HEK293 (cell line): ENCODE measurements around the gene KLHL30.

Source experiments
- YY1 ChIP-seq: fragments of 450-650 bp; formaldehyde crosslinking; IDR thresholded peaks from 2 replicates; pipeline ENCODE4 v1.5.1; 2018; ENCODE audit warnings: missing biosample characterization, missing genetic modification characterization
- ZNF175 ChIP-seq: fragments of 450-650 bp; formaldehyde crosslinking; IDR thresholded peaks from 2 replicates; pipeline ENCODE4 v1.5.1; 2016; ENCODE audit warnings: missing biosample characterization, missing genetic modification characterization
- ZNF280C ChIP-seq: fragments of 450-650 bp; formaldehyde crosslinking; IDR thresholded peaks from 2 replicates; pipeline ENCODE4 v1.5.1; 2016; ENCODE audit warnings: missing biosample characterization, missing genetic modification characterization
- ZNF335 ChIP-seq: fragments of 450-650 bp; formaldehyde crosslinking; conservative IDR thresholded peaks from 2 replicates; pipeline ENCODE4 v1.5.1; 2016; ENCODE audit warnings: missing biosample characterization, missing genetic modification characterization
- TF ChIP-seq, protein P1 (sequence below): fragments of 450-650 bp; formaldehyde crosslinking; IDR thresholded peaks from 2 replicates; pipeline ENCODE4 v1.5.1; 2016; ENCODE audit warnings: missing biosample characterization, missing genetic modification characterization

- TF ChIP-seq YY1 (tag by site-specific recombination), result no peak
- TF ChIP-seq, protein P1, sequence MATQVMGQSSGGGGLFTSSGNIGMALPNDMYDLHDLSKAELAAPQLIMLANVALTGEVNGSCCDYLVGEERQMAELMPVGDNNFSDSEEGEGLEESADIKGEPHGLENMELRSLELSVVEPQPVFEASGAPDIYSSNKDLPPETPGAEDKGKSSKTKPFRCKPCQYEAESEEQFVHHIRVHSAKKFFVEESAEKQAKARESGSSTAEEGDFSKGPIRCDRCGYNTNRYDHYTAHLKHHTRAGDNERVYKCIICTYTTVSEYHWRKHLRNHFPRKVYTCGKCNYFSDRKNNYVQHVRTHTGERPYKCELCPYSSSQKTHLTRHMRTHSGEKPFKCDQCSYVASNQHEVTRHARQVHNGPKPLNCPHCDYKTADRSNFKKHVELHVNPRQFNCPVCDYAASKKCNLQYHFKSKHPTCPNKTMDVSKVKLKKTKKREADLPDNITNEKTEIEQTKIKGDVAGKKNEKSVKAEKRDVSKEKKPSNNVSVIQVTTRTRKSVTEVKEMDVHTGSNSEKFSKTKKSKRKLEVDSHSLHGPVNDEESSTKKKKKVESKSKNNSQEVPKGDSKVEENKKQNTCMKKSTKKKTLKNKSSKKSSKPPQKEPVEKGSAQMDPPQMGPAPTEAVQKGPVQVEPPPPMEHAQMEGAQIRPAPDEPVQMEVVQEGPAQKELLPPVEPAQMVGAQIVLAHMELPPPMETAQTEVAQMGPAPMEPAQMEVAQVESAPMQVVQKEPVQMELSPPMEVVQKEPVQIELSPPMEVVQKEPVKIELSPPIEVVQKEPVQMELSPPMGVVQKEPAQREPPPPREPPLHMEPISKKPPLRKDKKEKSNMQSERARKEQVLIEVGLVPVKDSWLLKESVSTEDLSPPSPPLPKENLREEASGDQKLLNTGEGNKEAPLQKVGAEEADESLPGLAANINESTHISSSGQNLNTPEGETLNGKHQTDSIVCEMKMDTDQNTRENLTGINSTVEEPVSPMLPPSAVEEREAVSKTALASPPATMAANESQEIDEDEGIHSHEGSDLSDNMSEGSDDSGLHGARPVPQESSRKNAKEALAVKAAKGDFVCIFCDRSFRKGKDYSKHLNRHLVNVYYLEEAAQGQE (tag by site-specific recombination), result no peak
- no peak for TF ChIP-seq ZNF280C
- TF ChIP-seq ZNF335 (tag by site-specific recombination), result no peak
- no peak for TF ChIP-seq ZNF175 (tag by site-specific recombination)
Measured at GRCh38 chr2:238170386-238171071, 32.1 kb downstream of the KLHL30 start.
